Peyer's patch (tissue), 4 donors: ENCODE results near the gene CASP5.

Experiments used
- CTCF ChIP-seq, 6 experiments: fragments of 450-650 bp in 4 of 6; fragments of 200-600 bp in 2 of 6; sonication (generic) in 1 of 6; IDR thresholded peaks; one replicate each; pipeline ENCODE4 v1.5.1; 2017 to 2019; ENCODE audit warnings: antibody characterized with exemption in 6 of 6, mild to moderate bottlenecking in 3 of 6, moderate library complexity in 1 of 6
- POLR2A ChIP-seq, 2 donors: fragments of 450-650 bp; IDR thresholded peaks; one replicate each; pipeline ENCODE4 v1.5.1; 2017; ENCODE audit warnings: antibody characterized with exemption in 2 of 2, mild to moderate bottlenecking in 2 of 2, moderate library complexity in 2 of 2

- TF ChIP-seq CTCF (IDR thresholded peaks at IDR 0.05) (no peak), POLR2A (IDR thresholded peaks at IDR 0.05) (no peak)
Measured at GRCh38 chr11:105042178-105042577, 19.2 kb upstream of the CASP5 start.
